Stimulated activated CD8-positive, alpha-beta memory T cell treated with anti-CD3 and anti-CD28 coated beads, Interleukin-12 subunit alpha, Interleukin-12 subunit beta, amount 100 ng/mL, for 24 hours (primary cell): ENCODE results near the gene VIP.

ENCODE experiments used
- DNase-seq: peaks from one replicate; pipeline ENCODE4 v3.0.0-alpha.2; 2020; ENCODE audit errors: extremely low read depth

VIP gene

GRCh38 chr6:152776833-152777232 is 26.2 kb downstream of the VIP start:
- no peak for DNase-seq

GRCh38 chr6:152783217-152783878 is 32.8 kb downstream of the VIP start:
- DNase-seq: no peak

- no peak for DNase-seq
Measured at GRCh38 chr6:152794696-152795095, 44.1 kb downstream of the VIP start.

GRCh38 chr6:152804150-152804549 is 53.6 kb downstream of the VIP start:
- DNase-seq: no peak
